ENCODE data around the gene MAN2A1.

Gene MAN2A1

DNA sequence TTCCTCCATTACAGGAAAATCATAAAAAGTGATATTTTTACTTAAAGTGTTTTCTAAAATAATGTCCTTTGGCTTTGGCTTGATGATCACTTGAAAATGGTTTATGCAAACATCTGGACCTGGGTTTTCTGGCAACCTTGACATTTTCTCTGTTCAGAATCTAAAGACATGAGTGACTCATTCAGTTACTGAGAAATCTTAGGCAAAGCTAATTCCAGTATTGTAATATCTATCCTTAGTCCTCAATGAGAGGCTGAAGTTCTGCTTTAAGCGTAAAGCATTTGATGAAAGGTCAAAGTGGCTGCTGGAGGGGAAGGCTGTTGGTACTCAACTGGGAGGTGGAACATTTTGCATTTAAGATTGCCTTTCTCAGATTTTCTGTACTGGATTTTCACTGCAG is 2.3 kb downstream of the MAN2A1 start:
- no peaks in the 10 kb centered on the region for H3K9me3 ChIP-seq (ENCODE audit: severe bottlenecking)
- H3K27ac ChIP-seq (ENCODE audit: poor library complexity, severe bottlenecking): peak overlapping the region; percentile 88
- no peak for ATAC-seq (ENCODE audit: low read depth)
- peaks cover 40% of the 10 kb centered on the region for H3K4me1 ChIP-seq (ENCODE audit: insufficient read depth, poor library complexity, severe bottlenecking)
- H3K36me3 ChIP-seq (ENCODE audit: low read depth): no peaks in the 10 kb centered on the region
- TF ChIP-seq, protein P1, sequence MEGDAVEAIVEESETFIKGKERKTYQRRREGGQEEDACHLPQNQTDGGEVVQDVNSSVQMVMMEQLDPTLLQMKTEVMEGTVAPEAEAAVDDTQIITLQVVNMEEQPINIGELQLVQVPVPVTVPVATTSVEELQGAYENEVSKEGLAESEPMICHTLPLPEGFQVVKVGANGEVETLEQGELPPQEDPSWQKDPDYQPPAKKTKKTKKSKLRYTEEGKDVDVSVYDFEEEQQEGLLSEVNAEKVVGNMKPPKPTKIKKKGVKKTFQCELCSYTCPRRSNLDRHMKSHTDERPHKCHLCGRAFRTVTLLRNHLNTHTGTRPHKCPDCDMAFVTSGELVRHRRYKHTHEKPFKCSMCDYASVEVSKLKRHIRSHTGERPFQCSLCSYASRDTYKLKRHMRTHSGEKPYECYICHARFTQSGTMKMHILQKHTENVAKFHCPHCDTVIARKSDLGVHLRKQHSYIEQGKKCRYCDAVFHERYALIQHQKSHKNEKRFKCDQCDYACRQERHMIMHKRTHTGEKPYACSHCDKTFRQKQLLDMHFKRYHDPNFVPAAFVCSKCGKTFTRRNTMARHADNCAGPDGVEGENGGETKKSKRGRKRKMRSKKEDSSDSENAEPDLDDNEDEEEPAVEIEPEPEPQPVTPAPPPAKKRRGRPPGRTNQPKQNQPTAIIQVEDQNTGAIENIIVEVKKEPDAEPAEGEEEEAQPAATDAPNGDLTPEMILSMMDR (IDR thresholded peaks at IDR 0.05; ENCODE audit: poor library complexity, severe bottlenecking): no peak
- H3K4me3 ChIP-seq (ENCODE audit: severe bottlenecking): peak overlapping the region; percentile 77
- DNase-seq (ENCODE audit: low spot score): no peak
- no peaks in the 10 kb centered on the region for H3K27me3 ChIP-seq (ENCODE audit: insufficient read depth, poor library complexity, severe bottlenecking)

DNA sequence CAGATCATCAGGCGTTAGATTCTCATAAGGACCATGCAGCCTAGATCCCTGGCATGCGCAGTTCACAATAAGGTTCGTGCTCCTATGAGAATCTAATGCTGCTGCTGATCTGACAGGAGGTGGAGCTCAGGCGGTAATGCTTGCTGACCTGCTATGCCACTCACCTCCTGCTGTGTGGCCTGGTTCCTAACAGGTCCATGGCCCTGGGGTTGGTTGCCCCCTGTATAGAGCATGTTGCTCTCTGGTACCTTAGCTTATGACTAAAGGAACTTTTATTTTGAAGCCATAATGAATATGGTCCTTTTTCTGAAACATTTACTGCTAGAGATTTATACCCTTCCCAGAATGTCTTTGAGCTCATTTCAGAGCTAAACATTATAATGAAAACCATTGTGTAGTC is 3.1 kb downstream of the MAN2A1 start:
- no peak overlapping the region for H3K4me3 ChIP-seq (ENCODE audit: severe bottlenecking)
- no peak for ATAC-seq (ENCODE audit: low read depth)
- TF ChIP-seq, protein P1 (IDR thresholded peaks at IDR 0.05; ENCODE audit: poor library complexity, severe bottlenecking): no peak
- H3K27ac ChIP-seq (ENCODE audit: poor library complexity, severe bottlenecking): peak overlapping the region; percentile 88
- no peak for DNase-seq (ENCODE audit: low spot score)
- H3K4me1 ChIP-seq (ENCODE audit: insufficient read depth, poor library complexity, severe bottlenecking): peaks cover 40% of the 10 kb centered on the region
- no peaks in the 10 kb centered on the region for H3K9me3 ChIP-seq (ENCODE audit: severe bottlenecking)
- H3K36me3 ChIP-seq (ENCODE audit: low read depth): no peaks in the 10 kb centered on the region
- H3K27me3 ChIP-seq (ENCODE audit: insufficient read depth, poor library complexity, severe bottlenecking): no peaks in the 10 kb centered on the region

- H3K27ac ChIP-seq (ENCODE audit: poor library complexity, severe bottlenecking): peak overlapping the region; percentile 88
- TF ChIP-seq, protein P1 (IDR thresholded peaks at IDR 0.05; ENCODE audit: poor library complexity, severe bottlenecking): no peak
- DNase-seq (ENCODE audit: low spot score): no peak
Observed at GRCh38 chr5:109693535-109694400, 4.0 kb downstream of the MAN2A1 start.

GRCh38 chr5:109694451-109694891 is 4.7 kb downstream of the MAN2A1 start:
- H3K4me1 ChIP-seq (ENCODE audit: insufficient read depth, poor library complexity, severe bottlenecking): peaks cover 40% of the 10 kb centered on the region
- peak overlapping the region; percentile 88 for H3K27ac ChIP-seq (ENCODE audit: poor library complexity, severe bottlenecking)
- H3K9me3 ChIP-seq (ENCODE audit: severe bottlenecking): no peaks in the 10 kb centered on the region
- TF ChIP-seq, protein P1 (IDR thresholded peaks at IDR 0.05; ENCODE audit: poor library complexity, severe bottlenecking): no peak
- H3K4me3 ChIP-seq (ENCODE audit: severe bottlenecking): no peak overlapping the region
- peaks cover 10% of the 10 kb centered on the region for H3K36me3 ChIP-seq (ENCODE audit: low read depth)
- ATAC-seq (ENCODE audit: low read depth) (peak; percentile 34), DNase-seq (ENCODE audit: low spot score) (no peak)
- H3K27me3 ChIP-seq (ENCODE audit: insufficient read depth, poor library complexity, severe bottlenecking): no peaks in the 10 kb centered on the region

More at GRCh38 chr5:109693535-109694400, 4.0 kb downstream of the MAN2A1 start:
- ATAC-seq (ENCODE audit: low read depth): no peak
- H3K4me1 ChIP-seq (ENCODE audit: insufficient read depth, poor library complexity, severe bottlenecking): peaks cover 40% of the 10 kb centered on the region
- H3K9me3 ChIP-seq (ENCODE audit: severe bottlenecking): no peaks in the 10 kb centered on the region
- H3K27me3 ChIP-seq (ENCODE audit: insufficient read depth, poor library complexity, severe bottlenecking): no peaks in the 10 kb centered on the region
- H3K4me3 ChIP-seq (ENCODE audit: severe bottlenecking): no peak overlapping the region
- H3K36me3 ChIP-seq (ENCODE audit: low read depth): peaks cover 4% of the 10 kb centered on the region

Data from RWPE2 (cell line).